BLaER1 (cell line): ENCODE results near the gene LMBR1.
A peak's percentile ranks its signal among the peaks of the same experiment; 100 is the strongest.
"Not testable (repeated sequence)": the region's sequence is repeated elsewhere in the genome, so short reads cannot be mapped to it uniquely, and the experiment has no call there.

Experiments used
- H3K27ac ChIP-seq: shearing (Covaris generic); formaldehyde crosslinking; 2 replicates; pipeline ENCODE4 v1.8.1; 2022
- H3K27me3 ChIP-seq: shearing (Covaris generic); formaldehyde crosslinking; 2 replicates; pipeline ENCODE4 v1.8.1; 2022
- H3K36me3 ChIP-seq: shearing (Covaris generic); formaldehyde crosslinking; 2 replicates; pipeline ENCODE4 v1.8.1; 2022
- H3K4me1 ChIP-seq: shearing (Covaris generic); formaldehyde crosslinking; 2 replicates; pipeline ENCODE4 v1.8.1; 2022
- H3K4me2 ChIP-seq: shearing (Covaris generic); formaldehyde crosslinking; 2 replicates; pipeline ENCODE4 v1.8.1; 2022
- H3K4me3 ChIP-seq: shearing (Covaris generic); formaldehyde crosslinking; 2 replicates; pipeline ENCODE4 v1.8.1; 2022
- H3K9ac ChIP-seq: shearing (Covaris generic); formaldehyde crosslinking; 2 replicates; pipeline ENCODE4 v1.8.1; 2022
- H3K9me3 ChIP-seq: shearing (Covaris generic); formaldehyde crosslinking; 2 replicates; pipeline ENCODE4 v1.8.1; 2022
- H4K20me1 ChIP-seq: shearing (Covaris generic); formaldehyde crosslinking; 2 replicates; pipeline ENCODE4 v1.8.1; 2022
- Cebpa-rat ChIP-seq: shearing (Covaris generic); IDR thresholded peaks from 2 replicates; pipeline ENCODE4 v1.8.1; 2022

Gene LMBR1

GRCh38 chr7:156892821-156893706, at the start of gene LMBR1:
TSS of gene LMBR1 (minus strand) at chr7:156893183. CDS start at chr7:156892993, 190 bp downstream.
- peak within 1 kb of the TSS; percentile 97 for H3K4me2 ChIP-seq
- no peak for TF ChIP-seq Cebpa-rat

GRCh38 chr7:156942708-156943090, 49.7 kb upstream of the LMBR1 start:
- Histone ChIP-seq H3K9me3 (peaks cover 45% of the 10 kb centered on the region), H3K4me3 (0 out of 2 replicates have a peak overlapping the region, but pooled peaks have one; percentile 5), H4K20me1 (no peaks in the 10 kb centered on the region), H3K36me3 (no peaks in the 10 kb centered on the region), H3K9ac (no peak overlapping the region), H3K4me2 (no peak overlapping the region), H3K4me1 (no peaks in the 10 kb centered on the region), H3K27ac (no peak overlapping the region), H3K27me3 (peaks cover 50% of the 10 kb centered on the region)
- no peak for TF ChIP-seq Cebpa-rat

More at GRCh38 chr7:156892821-156893706, at the start of gene LMBR1:
- Histone ChIP-seq H3K9me3 (no peaks in the 10 kb centered on the region), H3K4me3 (peak within 1 kb of the TSS; percentile 87), H4K20me1 (peaks cover 39% of the 10 kb centered on the region), H3K9ac (peak within 1 kb of the TSS; percentile 83), H3K36me3 (peaks cover 12% of the 10 kb centered on the region; the same call in 1 of the 2 replicates), H3K4me1 (peaks cover 54% of the 10 kb centered on the region), H3K27ac (peak within 1 kb of the TSS; percentile 80), H3K27me3 (no peaks in the 10 kb centered on the region)

- H3K27me3 ChIP-seq = peaks cover 43% of the 10 kb centered on the region
- peaks cover 45% of the 10 kb centered on the region for H3K9me3 ChIP-seq
- no peak; the same call in 1 of the 2 replicates for TF ChIP-seq Cebpa-rat
Observed at GRCh38 chr7:156941393-156942182, 48.6 kb upstream of the LMBR1 start.

GRCh38 chr7:156940421-156941122, 47.6 kb upstream of the LMBR1 start:
- Histone ChIP-seq H3K9ac (no peak overlapping the region), H3K27me3 (peaks cover 41% of the 10 kb centered on the region), H3K36me3 (no peaks in the 10 kb centered on the region), H3K4me3 (0 out of 2 replicates have a peak overlapping the region, but pooled peaks have one; percentile 14), H3K27ac (no peak overlapping the region), H3K4me1 (peaks cover 10% of the 10 kb centered on the region), H4K20me1 (no peaks in the 10 kb centered on the region), H3K9me3 (peaks cover 39% of the 10 kb centered on the region), H3K4me2 (no peak overlapping the region)
- TF ChIP-seq Cebpa-rat = no peak

More at GRCh38 chr7:156941393-156942182, 48.6 kb upstream of the LMBR1 start:
- Histone ChIP-seq H3K9ac (no peak overlapping the region), H3K27ac (no peak overlapping the region), H3K4me2 (no peak overlapping the region), H3K36me3 (no peaks in the 10 kb centered on the region), H3K4me3 (no peak overlapping the region; the same call in 1 of the 2 replicates), H4K20me1 (no peaks in the 10 kb centered on the region), H3K4me1 (peaks cover 10% of the 10 kb centered on the region)

- H3K4me2 ChIP-seq = peak overlapping the region; percentile 27
- not testable (repeated sequence) for H3K4me1 ChIP-seq, H3K27ac ChIP-seq, H3K27me3 ChIP-seq, H4K20me1 ChIP-seq, H3K9ac ChIP-seq, H3K4me3 ChIP-seq, H3K36me3 ChIP-seq
- H3K9me3 ChIP-seq = peaks cover 22% of the 10 kb centered on the region
Observed at GRCh38 chr7:156936766-156937165, 43.8 kb upstream of the LMBR1 start.

GRCh38 chr7:156935250-156935649, 42.3 kb upstream of the LMBR1 start:
- Histone ChIP-seq H3K4me1 (peaks cover 10% of the 10 kb centered on the region), H3K4me2 (no peak overlapping the region), H3K9me3 (peaks cover 7% of the 10 kb centered on the region), H4K20me1 (no peaks in the 10 kb centered on the region), H3K4me3 (no peak overlapping the region), H3K27ac (no peak overlapping the region), H3K36me3 (no peaks in the 10 kb centered on the region), H3K27me3 (no peaks in the 10 kb centered on the region), H3K9ac (no peak overlapping the region)
- no peak for TF ChIP-seq Cebpa-rat

GRCh38 chr7:156932006-156932405, 39.0 kb upstream of the LMBR1 start:
- Histone ChIP-seq H3K4me3 (no peak overlapping the region), H4K20me1 (no peaks in the 10 kb centered on the region), H3K9me3 (no peaks in the 10 kb centered on the region), H3K36me3 (no peaks in the 10 kb centered on the region), H3K9ac (no peak overlapping the region), H3K4me2 (no peak overlapping the region), H3K4me1 (peaks cover 17% of the 10 kb centered on the region), H3K27ac (no peak overlapping the region), H3K27me3 (no peaks in the 10 kb centered on the region)
- TF ChIP-seq Cebpa-rat = no peak

GRCh38 chr7:156929789-156930539, 37.0 kb upstream of the LMBR1 start:
- Histone ChIP-seq H3K36me3 (no peaks in the 10 kb centered on the region), H3K27ac (no peak overlapping the region), H3K27me3 (no peaks in the 10 kb centered on the region), H3K9ac (no peak overlapping the region), H3K4me2 (no peak overlapping the region), H3K9me3 (no peaks in the 10 kb centered on the region), H3K4me1 (peaks cover 13% of the 10 kb centered on the region), H4K20me1 (no peaks in the 10 kb centered on the region), H3K4me3 (no peak overlapping the region)
- no peak for TF ChIP-seq Cebpa-rat

GRCh38 chr7:156928406-156928747, 35.4 kb upstream of the LMBR1 start:
- H3K9me3 ChIP-seq = no peaks in the 10 kb centered on the region
- no peak overlapping the region for H3K27ac ChIP-seq
- H3K9ac ChIP-seq = no peak overlapping the region
- peak overlapping the region; percentile 44; the same call in 1 of the 2 replicates for H3K4me2 ChIP-seq
- no peaks in the 10 kb centered on the region for H4K20me1 ChIP-seq
- no peak overlapping the region for H3K4me3 ChIP-seq
- H3K4me1 ChIP-seq = peaks cover 16% of the 10 kb centered on the region
- H3K36me3 ChIP-seq = no peaks in the 10 kb centered on the region
- H3K27me3 ChIP-seq = no peaks in the 10 kb centered on the region
- TF ChIP-seq Cebpa-rat = no peak
